HG03558 (cell line): ENCODE results near the gene ANKRD28.
A peak's percentile ranks its signal among the peaks of the same experiment; 100 is the strongest.
"Not testable (repeated sequence)": the region's sequence is repeated elsewhere in the genome, so short reads cannot be mapped to it uniquely, and the experiment has no call there.

Experiments
- ATAC-seq: cut with Tn5 transposase; IDR thresholded peaks from one replicate; pipeline ENCODE4 v1.9.1; 2021; ENCODE audit warnings: moderate number of reproducible peaks; ENCODE audit not compliant: unreplicated experiment; ENCODE audit errors: extremely low read depth

The ANKRD28 gene

GRCh38 chr3:15645246-15645645 lies 152.5 kb downstream of the ANKRD28 start:
- no peak for ATAC-seq

DNA sequence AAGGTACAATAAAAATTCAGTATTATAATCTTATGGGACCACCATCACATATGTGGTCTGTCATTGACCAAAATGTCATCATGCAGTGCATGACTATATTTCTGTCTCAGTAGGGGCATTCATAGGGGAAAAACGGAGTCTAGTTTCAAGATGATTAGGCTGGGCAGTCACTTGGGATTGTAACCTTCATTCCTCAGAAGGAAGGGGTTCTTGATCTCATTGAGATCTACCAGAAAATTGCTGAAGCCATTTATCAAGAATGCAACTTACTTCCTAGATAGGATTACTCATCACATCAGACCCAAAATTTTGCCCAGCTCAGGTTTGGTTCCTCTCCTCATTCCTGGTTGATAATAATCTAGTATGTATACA lies 158.9 kb downstream of the ANKRD28 start:
- ATAC-seq = no peak

DNA sequence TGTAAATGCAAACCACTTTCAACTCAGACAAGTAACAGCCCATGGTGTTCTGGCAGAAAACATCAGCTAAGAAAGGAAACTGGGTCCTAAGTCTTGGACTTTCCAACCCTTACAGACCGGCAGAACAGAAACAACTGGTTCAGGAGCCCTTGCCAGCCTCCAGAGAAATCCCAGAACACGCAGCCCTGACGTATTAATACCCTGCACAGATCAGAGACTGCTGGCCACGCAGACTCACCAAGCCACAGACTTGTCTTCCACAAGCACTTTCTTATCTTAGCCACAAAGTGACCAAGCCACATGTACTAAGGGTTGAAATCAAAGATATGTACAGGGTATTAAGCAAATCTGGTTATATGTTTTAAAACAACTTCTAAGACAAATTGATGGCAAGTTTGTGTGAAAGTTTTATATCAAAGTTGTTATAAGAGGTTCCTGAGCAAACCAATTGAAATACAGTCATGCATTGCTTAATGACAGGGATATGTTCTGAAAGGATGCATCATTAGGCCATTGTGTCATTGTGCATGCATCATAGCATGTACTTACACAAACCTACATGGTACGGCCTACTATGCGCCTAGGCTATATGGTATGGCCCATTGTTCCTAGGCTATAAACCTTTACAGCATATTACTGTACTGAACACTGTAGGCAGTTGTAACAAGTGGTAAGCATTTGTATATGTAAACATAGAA lies 159.4 kb downstream of the ANKRD28 start:
- no peak for ATAC-seq

GRCh38 chr3:15637131-15637951 lies 160.4 kb downstream of the ANKRD28 start:
- ATAC-seq = no peak

DNA sequence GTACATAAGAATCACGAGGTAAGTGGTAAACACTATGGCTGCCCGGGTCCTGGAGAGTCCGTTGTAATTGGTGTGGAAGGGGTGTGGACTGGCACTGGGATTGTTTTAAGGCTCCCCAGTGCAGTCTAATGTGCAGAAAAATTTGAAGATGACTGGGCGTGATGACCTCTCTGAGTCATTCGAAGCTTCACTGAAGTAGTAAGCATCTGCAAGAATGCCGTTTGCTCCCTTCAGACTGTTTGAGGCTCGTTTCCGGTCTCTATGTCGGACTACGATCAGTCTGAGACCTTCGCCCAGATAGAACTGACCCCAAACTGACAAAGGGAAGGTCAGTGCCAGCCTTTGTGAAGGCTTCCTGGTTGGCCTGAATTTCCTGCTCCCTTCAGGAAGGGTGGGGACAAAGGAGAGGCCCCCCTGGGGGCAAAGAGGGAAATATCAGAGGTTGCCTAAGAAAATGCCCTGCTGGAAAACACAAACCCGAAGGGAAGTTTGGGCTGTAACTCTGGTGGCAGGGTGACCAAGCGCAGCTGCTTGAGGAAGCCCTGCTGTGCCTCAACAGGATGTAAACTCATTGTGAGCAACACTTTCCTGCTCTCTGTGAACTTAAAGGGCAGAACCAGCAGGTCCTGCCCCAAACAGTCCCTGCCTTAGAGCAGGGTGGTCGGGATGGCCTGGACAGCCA lies 161.6 kb downstream of the ANKRD28 start:
- ATAC-seq = no peak

- ATAC-seq = no peak
Observed at GRCh38 chr3:15635121-15635661, 162.6 kb downstream of the ANKRD28 start.

DNA sequence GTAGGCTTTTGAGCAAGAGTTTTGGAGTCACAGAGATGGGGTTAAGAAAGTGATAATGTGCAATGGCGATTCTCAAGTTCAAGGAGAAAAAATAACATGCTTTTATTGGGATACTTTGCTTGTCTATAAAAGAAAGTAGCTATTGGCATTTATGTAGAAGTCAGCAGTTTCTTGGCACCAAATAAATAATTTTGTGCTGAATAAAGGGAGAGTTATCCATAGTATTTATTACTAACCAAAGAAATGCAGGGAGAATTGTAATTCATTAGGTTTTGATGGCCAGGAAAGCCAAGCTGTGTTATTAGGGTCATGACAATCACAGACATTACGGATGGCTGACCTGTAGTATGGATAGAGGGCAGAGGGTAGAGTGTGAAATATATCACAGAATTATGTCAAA lies 163.1 kb downstream of the ANKRD28 start:
- ATAC-seq = no peak

DNA sequence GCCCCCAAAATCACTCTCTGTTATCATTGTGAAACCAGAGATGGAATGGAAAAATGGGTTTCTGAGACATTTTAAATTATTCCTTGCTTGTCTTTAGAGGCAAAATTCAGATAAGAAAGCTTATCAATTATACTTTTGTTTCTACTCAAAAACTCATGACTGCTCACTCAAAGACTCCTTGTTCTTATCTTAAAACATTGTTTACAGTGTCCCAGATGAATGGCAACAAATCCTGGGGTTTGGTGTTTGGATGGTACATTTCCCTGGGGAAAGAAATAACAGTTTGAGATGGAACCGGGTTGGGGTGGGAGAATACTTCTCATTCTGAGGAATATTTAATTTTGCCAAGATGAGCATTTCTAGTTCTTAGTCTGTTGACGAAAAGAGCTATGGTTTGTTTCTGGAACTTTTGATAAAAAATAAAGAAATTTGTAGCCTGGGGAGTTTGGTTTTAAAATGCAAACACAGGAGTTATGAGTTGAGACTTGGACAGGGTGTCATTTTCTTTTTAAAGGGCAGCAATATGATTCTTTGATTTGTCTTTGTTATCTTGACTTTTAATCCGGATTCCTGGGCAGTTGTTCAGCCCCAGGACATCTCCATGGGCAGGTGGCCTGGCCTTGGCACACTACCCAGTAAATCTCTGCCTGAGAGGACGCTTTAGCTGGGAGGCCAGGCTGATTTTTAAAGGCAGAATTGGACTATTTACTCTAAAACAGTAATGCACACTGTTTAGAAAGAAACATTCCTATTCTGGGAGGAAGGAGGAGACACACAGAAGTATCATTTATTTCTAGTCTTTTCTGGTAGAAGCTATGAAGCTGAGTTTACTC lies 163.8 kb downstream of the ANKRD28 start:
- no peak for ATAC-seq

- ATAC-seq = no peak
Observed at GRCh38 chr3:15633159-15633558, 164.6 kb downstream of the ANKRD28 start.

DNA sequence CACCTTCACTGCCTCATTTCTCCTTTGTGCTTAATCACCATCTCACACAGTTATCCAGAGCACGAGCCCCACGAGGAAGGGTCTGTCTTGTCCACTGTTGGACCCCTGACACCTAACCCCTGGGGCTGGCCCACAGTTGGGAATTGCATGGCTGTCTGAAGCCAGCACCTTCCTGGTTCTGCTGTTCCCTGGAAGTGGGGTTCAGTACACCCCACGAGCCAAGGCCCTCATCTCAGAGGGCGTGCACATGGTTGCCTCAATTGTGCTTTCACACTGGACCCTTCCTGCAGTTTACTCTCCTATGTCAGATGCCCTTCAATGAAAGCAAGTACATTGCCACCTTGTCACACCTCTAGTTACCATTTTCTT lies 165.6 kb downstream of the ANKRD28 start:
- no peak for ATAC-seq

DNA sequence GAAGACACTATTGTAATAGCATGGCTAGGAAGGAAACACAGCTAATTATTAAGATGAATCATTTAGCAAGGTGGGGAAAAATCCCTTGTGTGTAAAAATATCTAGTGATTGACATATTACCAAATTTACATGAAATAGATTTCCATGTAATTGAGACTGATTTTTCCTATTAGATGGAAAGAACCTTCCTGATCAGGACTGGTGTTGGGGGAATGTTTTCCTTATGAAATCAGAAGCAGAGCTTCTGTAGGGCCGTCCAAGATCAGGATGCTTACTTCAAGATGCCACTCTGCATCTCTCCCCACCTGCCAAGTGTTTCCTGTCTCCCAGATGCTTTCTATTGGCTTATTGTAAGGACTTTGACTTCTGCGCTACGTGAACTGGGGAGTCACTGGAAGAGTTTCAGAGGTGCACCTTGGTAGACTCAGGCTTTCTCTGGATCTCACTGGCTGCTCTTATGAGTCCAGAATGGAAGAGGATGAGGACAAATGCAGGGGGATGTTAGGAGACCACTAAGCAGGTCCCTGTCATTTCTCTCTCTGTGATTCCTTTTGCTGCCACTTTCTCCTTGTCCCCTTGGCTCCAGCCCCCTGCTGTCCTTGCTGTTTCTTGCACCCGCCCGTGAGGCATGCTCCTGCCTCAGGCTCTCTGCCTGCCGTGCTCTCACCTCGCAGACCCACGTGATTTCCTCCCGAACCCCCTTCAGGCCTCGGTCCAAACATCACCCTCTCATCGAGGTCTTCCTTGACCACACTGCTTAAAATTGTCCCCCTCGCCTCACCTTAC lies 166.2 kb downstream of the ANKRD28 start:
- ATAC-seq = no peak

DNA sequence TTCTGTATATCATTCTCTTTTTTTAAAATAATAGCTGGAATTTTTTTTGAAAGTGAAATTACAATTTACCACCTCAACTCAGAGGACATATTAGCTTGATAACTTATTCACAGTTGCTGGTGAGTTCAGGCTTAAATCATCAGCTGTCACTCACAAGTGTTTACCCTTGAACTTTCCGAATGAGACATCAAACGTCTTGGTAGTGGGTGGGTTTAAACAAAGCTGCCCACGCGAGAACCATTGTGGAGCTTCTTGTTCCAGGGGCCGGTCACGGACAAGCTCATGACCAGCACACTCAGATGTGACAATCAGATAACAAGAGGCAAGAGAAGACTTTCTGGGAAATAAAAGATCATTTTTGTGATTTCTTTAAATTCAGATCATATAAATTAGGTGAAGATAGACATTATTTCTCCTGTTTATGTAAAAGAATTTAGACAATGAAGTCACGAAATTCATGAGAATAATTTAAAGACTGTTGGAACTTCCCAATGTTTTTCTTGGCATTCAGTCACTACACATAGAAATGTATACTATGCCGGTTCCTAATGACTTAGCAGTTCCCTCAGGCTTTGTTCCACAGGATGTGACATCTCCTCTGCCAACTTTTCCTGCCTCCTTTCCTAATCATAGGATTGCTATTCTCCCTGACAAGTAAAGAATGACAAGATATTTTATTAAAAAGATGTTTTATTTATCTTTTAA lies 167.0 kb downstream of the ANKRD28 start:
- peak; percentile 39 for ATAC-seq

GRCh38 chr3:15629860-15630597 lies 167.8 kb downstream of the ANKRD28 start:
- ATAC-seq = peak; percentile 84

DNA sequence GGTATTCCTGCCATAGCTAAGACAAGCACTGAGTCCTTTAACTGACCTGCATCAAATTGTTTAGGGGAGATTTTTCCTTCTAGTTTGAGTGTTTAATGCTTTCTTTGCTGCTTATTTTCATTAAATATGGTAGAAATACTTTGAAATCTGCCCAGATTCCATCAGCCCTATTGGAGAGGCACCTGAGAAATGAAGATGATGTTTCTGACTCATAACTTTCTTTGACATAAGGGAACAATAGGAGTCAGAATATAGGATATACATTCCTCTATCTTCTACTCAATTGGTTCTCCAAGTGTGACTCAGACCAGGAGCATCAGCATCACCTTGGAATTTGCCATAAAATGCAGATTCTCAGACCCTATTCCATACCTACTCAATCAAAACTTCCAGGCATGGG lies 168.8 kb downstream of the ANKRD28 start:
- ATAC-seq = no peak

- no peak for ATAC-seq
Observed at GRCh38 chr3:15623535-15624440, 174.0 kb downstream of the ANKRD28 start.

DNA sequence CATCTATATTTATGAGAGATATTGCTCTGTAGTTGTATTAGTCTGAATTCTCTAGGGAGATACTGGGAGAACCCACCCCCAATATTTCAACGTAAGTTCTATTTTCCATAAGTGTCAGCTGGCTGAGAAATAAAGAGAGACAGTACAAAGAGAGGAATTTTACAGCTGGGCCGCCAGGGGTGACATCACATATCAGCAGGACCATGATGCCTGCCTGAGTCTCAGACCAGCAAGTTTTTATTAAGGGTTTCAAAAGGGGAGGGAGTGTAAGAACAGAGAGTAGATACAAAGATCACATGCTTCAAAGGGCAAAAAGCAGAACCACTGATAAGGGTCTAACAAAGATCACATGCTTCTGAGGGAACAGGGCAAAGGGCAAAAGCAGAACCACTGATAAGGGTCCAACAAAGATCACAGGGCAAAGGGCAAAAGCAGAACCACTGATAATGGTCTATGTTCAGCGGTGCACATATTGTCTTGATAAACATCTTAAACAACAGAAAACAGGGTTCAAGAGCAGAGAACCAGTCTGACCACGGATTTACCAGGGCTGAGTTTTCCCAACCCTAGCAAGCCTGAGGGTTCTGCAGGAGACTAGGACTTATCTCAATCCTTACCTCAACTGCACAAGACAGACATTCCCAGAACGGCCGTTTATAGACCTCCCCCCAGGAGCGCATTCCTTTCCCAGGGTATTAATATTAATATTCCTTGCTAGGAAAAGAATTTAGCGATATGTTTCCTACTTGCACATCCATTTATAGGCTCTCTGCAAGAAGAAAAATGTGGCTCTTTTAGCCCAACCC lies 177.9 kb downstream of the ANKRD28 start:
- ATAC-seq = not testable (repeated sequence)
